ENCODE results near the gene DCC.

DCC gene

DNA sequence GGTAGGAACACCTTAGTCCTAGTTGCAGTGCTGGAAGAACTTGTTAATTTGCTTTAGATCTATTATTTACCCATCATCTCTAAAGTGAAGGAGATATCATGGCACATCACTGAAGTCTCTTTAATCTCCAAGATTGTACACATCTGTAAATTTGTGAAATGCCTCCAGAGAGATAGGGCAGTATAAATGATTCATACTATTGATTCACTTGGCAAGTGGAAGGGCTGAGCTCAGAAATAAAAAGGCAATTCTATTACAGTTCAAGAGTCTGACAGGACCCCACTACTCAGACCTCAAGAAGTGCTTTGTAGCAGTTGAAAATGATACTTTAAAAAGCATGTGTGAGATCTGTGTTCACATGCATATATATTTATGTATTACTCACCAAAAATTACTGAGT is 489.3 kb downstream of the DCC start:
- Mint-ChIP-seq H3K36me3 (ENCODE audit: low read depth) (no peaks in the 10 kb centered on the region), H3K4me1 (no peaks in the 10 kb centered on the region), H3K27me3 (ENCODE audit: low read depth, poor library complexity) (peaks cover 20% of the 10 kb centered on the region), H3K9me3 (no peaks in the 10 kb centered on the region), H3K4me3 (no peak overlapping the region), H3K27ac (no peak overlapping the region)
- TF ChIP-seq, protein P1, sequence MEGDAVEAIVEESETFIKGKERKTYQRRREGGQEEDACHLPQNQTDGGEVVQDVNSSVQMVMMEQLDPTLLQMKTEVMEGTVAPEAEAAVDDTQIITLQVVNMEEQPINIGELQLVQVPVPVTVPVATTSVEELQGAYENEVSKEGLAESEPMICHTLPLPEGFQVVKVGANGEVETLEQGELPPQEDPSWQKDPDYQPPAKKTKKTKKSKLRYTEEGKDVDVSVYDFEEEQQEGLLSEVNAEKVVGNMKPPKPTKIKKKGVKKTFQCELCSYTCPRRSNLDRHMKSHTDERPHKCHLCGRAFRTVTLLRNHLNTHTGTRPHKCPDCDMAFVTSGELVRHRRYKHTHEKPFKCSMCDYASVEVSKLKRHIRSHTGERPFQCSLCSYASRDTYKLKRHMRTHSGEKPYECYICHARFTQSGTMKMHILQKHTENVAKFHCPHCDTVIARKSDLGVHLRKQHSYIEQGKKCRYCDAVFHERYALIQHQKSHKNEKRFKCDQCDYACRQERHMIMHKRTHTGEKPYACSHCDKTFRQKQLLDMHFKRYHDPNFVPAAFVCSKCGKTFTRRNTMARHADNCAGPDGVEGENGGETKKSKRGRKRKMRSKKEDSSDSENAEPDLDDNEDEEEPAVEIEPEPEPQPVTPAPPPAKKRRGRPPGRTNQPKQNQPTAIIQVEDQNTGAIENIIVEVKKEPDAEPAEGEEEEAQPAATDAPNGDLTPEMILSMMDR (IDR thresholded peaks at IDR 0.05): no peak
- no peak for DNase-seq

DNA sequence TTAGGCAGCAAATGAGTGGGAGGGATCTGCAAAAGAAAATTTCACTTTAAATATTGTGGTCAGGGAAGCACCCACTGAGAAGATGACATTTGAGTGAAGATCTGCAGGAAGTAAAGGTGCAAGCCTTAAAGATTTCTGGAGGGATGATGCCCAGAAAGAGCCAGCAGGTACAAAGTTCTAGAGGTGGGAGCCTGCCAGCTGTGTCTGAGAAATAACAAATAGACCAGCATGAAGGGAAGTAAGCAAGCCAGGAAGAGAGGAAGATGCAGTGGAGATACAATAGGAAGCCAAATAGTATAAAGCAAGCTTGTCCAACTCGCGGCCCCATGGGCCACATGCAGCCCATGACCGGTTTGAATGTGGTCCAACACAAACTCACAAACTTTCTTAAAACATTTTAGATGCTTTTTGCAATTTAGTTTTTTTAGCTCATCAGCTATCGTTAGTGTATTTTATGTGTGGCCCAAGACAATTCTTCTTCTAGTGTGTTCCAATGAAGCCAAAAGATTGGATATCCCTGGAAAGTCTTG is 489.9 kb downstream of the DCC start:
- H3K36me3 Mint-ChIP-seq (ENCODE audit: low read depth): no peaks in the 10 kb centered on the region
- no peaks in the 10 kb centered on the region for H3K9me3 Mint-ChIP-seq
- DNase-seq: no peak
- peaks cover 19% of the 10 kb centered on the region for H3K27me3 Mint-ChIP-seq (ENCODE audit: low read depth, poor library complexity)
- no peaks in the 10 kb centered on the region for H3K4me1 Mint-ChIP-seq
- TF ChIP-seq, protein P1 (IDR thresholded peaks at IDR 0.05): no peak
- H3K27ac Mint-ChIP-seq: no peak overlapping the region
- no peak overlapping the region for H3K4me3 Mint-ChIP-seq

DNA sequence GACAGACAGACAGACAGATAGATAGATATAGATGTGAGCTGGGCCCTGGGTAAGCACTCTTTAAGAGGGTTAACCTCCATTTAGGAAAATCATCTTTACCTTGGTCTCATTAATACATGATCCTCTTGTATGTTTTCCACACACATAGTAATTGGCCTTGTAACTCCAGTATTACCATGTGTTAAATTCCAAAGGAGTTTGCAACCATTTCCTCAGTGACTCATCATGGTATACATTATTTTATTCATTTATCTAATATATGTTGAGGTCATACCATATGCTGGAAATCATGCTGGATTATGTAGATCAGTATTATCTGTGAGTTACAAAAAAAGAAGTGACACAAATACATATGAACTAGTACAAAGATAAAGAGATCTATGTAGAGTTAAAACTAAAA is 504.3 kb downstream of the DCC start:
- Mint-ChIP-seq H3K27ac (no peak overlapping the region), H3K9me3 (no peaks in the 10 kb centered on the region), H3K4me1 (no peaks in the 10 kb centered on the region), H3K4me3 (no peak overlapping the region), H3K27me3 (ENCODE audit: low read depth, poor library complexity) (no peaks in the 10 kb centered on the region), H3K36me3 (ENCODE audit: low read depth) (no peaks in the 10 kb centered on the region)
- TF ChIP-seq, protein P1 (IDR thresholded peaks at IDR 0.05): no peak
- no peak for DNase-seq

DNA sequence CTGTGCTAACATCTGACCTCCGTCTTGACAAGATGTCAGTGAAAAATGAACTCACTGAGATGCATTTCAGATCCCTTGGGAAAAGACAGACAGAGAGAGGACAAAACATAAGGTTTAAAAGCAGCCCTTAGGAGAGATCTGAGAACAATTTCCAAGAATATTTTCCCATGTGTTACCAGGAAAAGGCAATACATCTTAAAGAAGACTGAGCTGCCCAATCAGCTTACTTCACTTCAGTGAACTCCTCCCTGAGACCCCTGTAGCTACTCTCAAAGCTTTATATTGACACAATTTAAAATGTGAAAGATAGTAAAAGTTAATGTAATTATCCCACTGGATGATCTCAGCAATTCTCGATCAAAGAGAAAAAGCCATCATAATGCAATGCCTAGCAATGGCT is 505.0 kb downstream of the DCC start:
- no peak overlapping the region for H3K4me3 Mint-ChIP-seq
- TF ChIP-seq, protein P1 (IDR thresholded peaks at IDR 0.05): no peak
- H3K4me1 Mint-ChIP-seq: no peaks in the 10 kb centered on the region
- no peak for DNase-seq
- H3K36me3 Mint-ChIP-seq (ENCODE audit: low read depth): no peaks in the 10 kb centered on the region
- no peaks in the 10 kb centered on the region for H3K27me3 Mint-ChIP-seq (ENCODE audit: low read depth, poor library complexity)
- no peak overlapping the region for H3K27ac Mint-ChIP-seq
- no peaks in the 10 kb centered on the region for H3K9me3 Mint-ChIP-seq

DNA sequence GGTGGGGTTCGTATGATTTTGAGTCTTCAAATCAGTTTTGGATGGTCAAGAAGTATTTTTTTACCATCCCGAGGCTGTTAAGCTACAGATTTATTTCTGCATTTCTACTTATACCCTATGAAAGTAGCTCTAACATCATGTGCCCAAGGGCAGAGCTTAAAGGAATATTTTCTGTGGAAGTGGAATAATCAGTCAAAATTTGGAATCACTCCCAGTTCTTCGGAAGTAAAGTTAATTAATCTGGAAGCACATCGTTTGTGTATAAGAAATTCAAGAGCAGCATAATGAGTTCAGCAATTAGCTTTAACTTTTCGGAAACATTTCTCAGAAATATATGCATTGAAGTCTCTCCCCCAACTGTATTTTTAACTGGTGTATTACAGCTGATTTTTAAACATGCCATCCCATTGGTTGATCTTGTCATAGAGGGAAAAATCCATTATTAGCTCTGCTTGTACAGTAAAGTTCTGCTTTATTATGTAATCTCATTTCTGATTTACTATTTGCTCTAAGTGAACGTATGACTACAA is 510.1 kb downstream of the DCC start:
- Mint-ChIP-seq H3K4me1 (no peaks in the 10 kb centered on the region), H3K36me3 (ENCODE audit: low read depth) (no peaks in the 10 kb centered on the region), H3K9me3 (no peaks in the 10 kb centered on the region), H3K27me3 (ENCODE audit: low read depth, poor library complexity) (no peaks in the 10 kb centered on the region), H3K4me3 (no peak overlapping the region), H3K27ac (no peak overlapping the region)
- TF ChIP-seq, protein P1 (IDR thresholded peaks at IDR 0.05): no peak
- DNase-seq: no peak

DNA sequence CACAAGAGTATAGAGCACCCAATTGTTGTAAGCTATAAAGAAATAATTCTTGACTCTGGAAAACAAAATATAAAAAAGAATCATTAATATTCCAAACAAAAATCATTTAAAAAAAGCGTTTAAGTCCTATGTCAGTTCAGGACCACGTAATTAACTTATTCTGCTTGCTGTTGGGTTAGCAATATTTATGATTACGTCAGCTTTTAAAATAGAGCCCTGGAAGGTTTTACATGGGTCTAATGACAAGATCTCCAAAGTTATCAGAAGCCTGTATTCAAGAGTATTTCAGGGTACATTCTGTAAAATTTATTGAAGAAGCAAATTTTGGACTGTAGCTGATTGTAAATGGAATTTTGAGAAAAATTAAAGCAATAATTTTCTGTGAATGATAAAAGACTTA is 521.6 kb downstream of the DCC start:
- Mint-ChIP-seq H3K9me3 (peaks cover 9% of the 10 kb centered on the region), H3K27me3 (ENCODE audit: low read depth, poor library complexity) (no peaks in the 10 kb centered on the region), H3K4me1 (no peaks in the 10 kb centered on the region), H3K27ac (no peak overlapping the region), H3K4me3 (no peak overlapping the region), H3K36me3 (ENCODE audit: low read depth) (no peaks in the 10 kb centered on the region)
- DNase-seq: no peak
- TF ChIP-seq, protein P1 (IDR thresholded peaks at IDR 0.05): no peak

Measured in nephron progenitor cell (in vitro differentiated cells).